ENCODE results near the gene CNTNAP3B.
"Not testable (repeated sequence)": the region's sequence is repeated elsewhere in the genome, so short reads cannot be mapped to it uniquely, and the experiment has no call there.

The CNTNAP3B gene

GRCh38 chr9:42129073-42129729, at the start of gene CNTNAP3B:
CNTNAP3B (minus strand) TSS chr9:42129426; CDS start chr9:42129094, 332 bp downstream.
- DNase-seq = not testable (repeated sequence)

- DNase-seq = not testable (repeated sequence)
Measured at GRCh38 chr9:42160299-42160698, 31.1 kb upstream of the CNTNAP3B start.

GRCh38 chr9:42127056-42127841, 2.0 kb downstream of the CNTNAP3B start:
- not testable (repeated sequence) for DNase-seq

GRCh38 chr9:42121007-42121406, 8.2 kb downstream of the CNTNAP3B start:
- not testable (repeated sequence) for DNase-seq

- not testable (repeated sequence) for DNase-seq
Measured at GRCh38 chr9:42095929-42096328, 33.3 kb downstream of the CNTNAP3B start.

GRCh38 chr9:42084559-42084952, 44.7 kb downstream of the CNTNAP3B start:
- DNase-seq = not testable (repeated sequence)

- DNase-seq = not testable (repeated sequence)
Measured at GRCh38 chr9:42083877-42084558, 45.2 kb downstream of the CNTNAP3B start.

- DNase-seq = not testable (repeated sequence)
Measured at GRCh38 chr9:42080376-42080775, 48.9 kb downstream of the CNTNAP3B start.

GRCh38 chr9:42074868-42075267, 54.4 kb downstream of the CNTNAP3B start:
- not testable (repeated sequence) for DNase-seq

GRCh38 chr9:42071026-42071425, 58.2 kb downstream of the CNTNAP3B start:
- not testable (repeated sequence) for DNase-seq

GRCh38 chr9:42070035-42070799, 59.0 kb downstream of the CNTNAP3B start:
- DNase-seq = not testable (repeated sequence)

- not testable (repeated sequence) for DNase-seq
Measured at GRCh38 chr9:42053874-42054273, 75.4 kb downstream of the CNTNAP3B start.

- not testable (repeated sequence) for DNase-seq
Measured at GRCh38 chr9:42050701-42051100, 78.5 kb downstream of the CNTNAP3B start.

- not testable (repeated sequence) for DNase-seq
Measured at GRCh38 chr9:42044422-42045010, 84.7 kb downstream of the CNTNAP3B start.

- DNase-seq = not testable (repeated sequence)
Measured at GRCh38 chr9:42033541-42033940, 95.7 kb downstream of the CNTNAP3B start.

- DNase-seq = not testable (repeated sequence)
Measured at GRCh38 chr9:42020639-42021038, 108.6 kb downstream of the CNTNAP3B start.

GRCh38 chr9:42018220-42018922, 110.9 kb downstream of the CNTNAP3B start:
- DNase-seq = not testable (repeated sequence)

GRCh38 chr9:42014317-42014716, 114.9 kb downstream of the CNTNAP3B start:
- not testable (repeated sequence) for DNase-seq

- not testable (repeated sequence) for DNase-seq
Measured at GRCh38 chr9:41991607-41992006, 137.6 kb downstream of the CNTNAP3B start.

GRCh38 chr9:41980271-41980670, 149.0 kb downstream of the CNTNAP3B start:
- not testable (repeated sequence) for DNase-seq

- not testable (repeated sequence) for DNase-seq
Measured at GRCh38 chr9:41977965-41978600, 151.1 kb downstream of the CNTNAP3B start.
